Measurements from ENCODE around the gene TMEM203. TPM values are rescaled to one million over a fixed set of nuclear protein-coding genes. Genes with fewer than 3 reads are reported as not detected.

TMEM203 gene
- total and polyA plus RNA-seq, 10 of the 15 experiments (the other 5 are each of a cell fraction or from before 2014, with no cell fraction given), result 7.2 to 68.1 (median 33.8) TPM

DNA sequence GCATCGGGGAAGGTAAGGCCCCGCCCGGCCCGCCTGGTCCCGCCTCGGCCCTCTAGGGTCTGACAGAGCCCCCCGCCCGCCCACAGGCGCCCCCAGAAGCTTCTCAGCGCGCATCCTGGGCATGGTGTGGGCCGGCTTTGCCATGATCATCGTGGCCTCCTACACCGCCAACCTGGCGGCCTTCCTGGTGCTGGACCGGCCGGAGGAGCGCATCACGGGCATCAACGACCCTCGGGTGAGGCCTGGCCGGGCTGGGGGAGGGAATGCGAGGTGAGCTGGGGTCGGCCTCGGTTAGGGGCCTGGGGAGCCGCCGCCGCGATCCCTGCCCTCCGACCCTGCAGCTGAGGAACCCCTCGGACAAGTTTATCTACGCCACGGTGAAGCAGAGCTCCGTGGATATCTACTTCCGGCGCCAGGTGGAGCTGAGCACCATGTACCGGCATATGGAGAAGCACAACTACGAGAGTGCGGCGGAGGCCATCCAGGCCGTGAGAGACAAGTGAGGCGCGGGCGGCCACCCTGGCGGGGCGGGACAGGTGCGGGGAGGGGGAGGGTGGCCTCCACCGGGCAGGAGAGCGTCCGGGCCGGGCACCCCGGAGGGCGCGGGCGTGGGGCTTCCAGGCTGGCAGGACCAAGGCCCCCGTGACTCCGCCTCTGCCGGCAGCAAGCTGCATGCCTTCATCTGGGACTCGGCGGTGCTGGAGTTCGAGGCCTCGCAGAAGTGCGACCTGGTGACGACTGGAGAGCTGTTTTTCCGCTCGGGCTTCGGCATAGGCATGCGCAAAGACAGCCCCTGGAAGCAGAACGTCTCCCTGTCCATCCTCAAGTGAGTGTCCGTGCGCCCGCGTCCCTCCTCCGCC lies 42.7 kb downstream of the TMEM203 start:
- DNase-seq (ENCODE audit: low read depth, low spot score) (no peak), FAIRE-seq (no peak), ATAC-seq (no peak)
- in situ Hi-C loops (cut with MboI) (no loop called here), intact Hi-C loops (cut with micrococcal nuclease; ENCODE audit: unreplicated experiment) (no loop called here)
- no peak overlapping the region for H3K4me2 ChIP-seq (ENCODE audit: control insufficient read depth, insufficient read depth)
- H2AFZ ChIP-seq (ENCODE audit: control insufficient read depth, low read depth, low read length), result no peak overlapping the region
- RAD21 ChIA-PET (ENCODE audit: unreplicated experiment), result interaction anchor here (0.8 kb wide), 1 partner anchor 13 kb away, joined by 3 read pairs; no protein-coding TSS in a partner anchor
- CTCF ChIA-PET, result no interaction called here
- no peak overlapping the region for H3K9ac ChIP-seq (ENCODE audit: control insufficient read depth, insufficient read depth, low read length)
- no TSS peak for BruUV-seq (replicated peaks)
- no peaks in the 10 kb centered on the region for H3K36me3 ChIP-seq (ENCODE audit: control insufficient read depth in 2 of 2, insufficient read depth in 2 of 2, low read length in 1 of 2)
- no peaks in the 10 kb centered on the region for H4K20me1 ChIP-seq (ENCODE audit: control insufficient read depth, insufficient read depth)
- SMC1A ChIA-PET (ENCODE audit: uncharacterized antibody, unreplicated experiment), result no interaction called here
- TF ChIP-seq BHLHE40 (IDR thresholded peaks at IDR 0.05; ENCODE audit: borderline replicate concordance in 1 of 2, low read depth in 2 of 2, low read length in 1 of 2), result no peak
- 0 out of 2 replicates have a peak, but pooled peaks have one; percentile 3 for TF ChIP-seq RAD21 (IDR thresholded peaks at IDR 0.05; ENCODE audit: insufficient read depth, low read depth, low read length)
- TF ChIP-seq, protein P1, sequence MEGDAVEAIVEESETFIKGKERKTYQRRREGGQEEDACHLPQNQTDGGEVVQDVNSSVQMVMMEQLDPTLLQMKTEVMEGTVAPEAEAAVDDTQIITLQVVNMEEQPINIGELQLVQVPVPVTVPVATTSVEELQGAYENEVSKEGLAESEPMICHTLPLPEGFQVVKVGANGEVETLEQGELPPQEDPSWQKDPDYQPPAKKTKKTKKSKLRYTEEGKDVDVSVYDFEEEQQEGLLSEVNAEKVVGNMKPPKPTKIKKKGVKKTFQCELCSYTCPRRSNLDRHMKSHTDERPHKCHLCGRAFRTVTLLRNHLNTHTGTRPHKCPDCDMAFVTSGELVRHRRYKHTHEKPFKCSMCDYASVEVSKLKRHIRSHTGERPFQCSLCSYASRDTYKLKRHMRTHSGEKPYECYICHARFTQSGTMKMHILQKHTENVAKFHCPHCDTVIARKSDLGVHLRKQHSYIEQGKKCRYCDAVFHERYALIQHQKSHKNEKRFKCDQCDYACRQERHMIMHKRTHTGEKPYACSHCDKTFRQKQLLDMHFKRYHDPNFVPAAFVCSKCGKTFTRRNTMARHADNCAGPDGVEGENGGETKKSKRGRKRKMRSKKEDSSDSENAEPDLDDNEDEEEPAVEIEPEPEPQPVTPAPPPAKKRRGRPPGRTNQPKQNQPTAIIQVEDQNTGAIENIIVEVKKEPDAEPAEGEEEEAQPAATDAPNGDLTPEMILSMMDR (IDR thresholded peaks at IDR 0.05 in 2 of 3, conservative IDR thresholded peaks at IDR 0.05 in 1 of 3; ENCODE audit: control insufficient read depth in 2 of 3, extremely low read depth in 1 of 3, insufficient read depth in 1 of 3, low read depth in 3 of 3, low read length in 3 of 3), result peak in 1 of 3 experiments; percentile 19; a peak in 1 of 6 replicates
- no peak for TF ChIP-seq NFIC (IDR thresholded peaks at IDR 0.05; ENCODE audit: low read depth, low read length)
- no peak for TF ChIP-seq ASH2L (IDR thresholded peaks at IDR 0.05; ENCODE audit: borderline replicate concordance, low read depth)
- peaks cover 23% of the 10 kb centered on the region for H3K4me1 ChIP-seq (ENCODE audit: control insufficient read depth, insufficient read depth, low read length)
- WGBS (ENCODE audit: insufficient coverage, insufficient replicate concordance, low lambda C conversion rate, missing lambda C conversion rate), result 79% methylated on average over 61 of the region's 74 CpGs
- H3K27ac ChIP-seq (ENCODE audit: control insufficient read depth, insufficient read depth), result no peak overlapping the region
- H3K4me3 ChIP-seq, result no peak overlapping the region
- H3K9me3 ChIP-seq (replicated peaks; ENCODE audit: control insufficient read depth, insufficient read depth, low read length), result no peaks in the 10 kb centered on the region; the same call in 2 of the 3 replicates
- no peaks in the 10 kb centered on the region for H3K79me2 ChIP-seq (ENCODE audit: control insufficient read depth, insufficient read depth, low read length)
- H3K27me3 ChIP-seq (replicated peaks in 1 of 2; ENCODE audit: control insufficient read depth in 2 of 2, insufficient read depth in 2 of 2, low read length in 1 of 2), result peaks cover 0 to 2% of the 10 kb centered on the region in 2 experiments; a peak in 1 of 4 replicates
- POLR2A ChIA-PET, result interaction anchor here (1.8 kb wide), 1 partner anchor 12 kb away, joined by 5 read pairs; no protein-coding TSS in a partner anchor

Data from GM12878 (cell line).